GM21447 (cell line): ENCODE measurements around the gene ABHD3.
"Not testable (repeated sequence)": the region's sequence is repeated elsewhere in the genome, so short reads cannot be mapped to it uniquely, and the experiment has no call there.

Experiments used
- ATAC-seq: cut with Tn5 transposase; IDR thresholded peaks from one replicate; pipeline ENCODE4 v1.9.1; 2021; ENCODE audit not compliant: unreplicated experiment

ABHD3 gene

GRCh38 chr18:21652073-21652472, 52.5 kb downstream of the ABHD3 start:
- no peak for ATAC-seq

GRCh38 chr18:21650311-21650710, 54.3 kb downstream of the ABHD3 start:
- ATAC-seq = no peak

- not testable (repeated sequence) for ATAC-seq
Observed at GRCh38 chr18:21640375-21640774, 64.2 kb downstream of the ABHD3 start.

- no peak for ATAC-seq
Observed at GRCh38 chr18:21638822-21639221, 65.8 kb downstream of the ABHD3 start.

GRCh38 chr18:21636769-21637168, 67.8 kb downstream of the ABHD3 start:
- ATAC-seq = no peak

- ATAC-seq = no peak
Observed at GRCh38 chr18:21634588-21635199, 69.9 kb downstream of the ABHD3 start.

GRCh38 chr18:21632393-21632792, 72.2 kb downstream of the ABHD3 start:
- no peak for ATAC-seq

GRCh38 chr18:21629089-21629832, 75.3 kb downstream of the ABHD3 start:
- peak; percentile 96 for ATAC-seq

- not testable (repeated sequence) for ATAC-seq
Observed at GRCh38 chr18:21621640-21622039, 82.9 kb downstream of the ABHD3 start.

- ATAC-seq = peak; percentile 97
Observed at GRCh38 chr18:21612125-21613039, 92.2 kb downstream of the ABHD3 start, which contains the start of gene SNRPD1. Gene SNRPD1, plus strand, starts transcription at chr18:21612314. Its CDS starts 116 bp downstream, at chr18:21612430.

GRCh38 chr18:21611401-21612124, 93.0 kb downstream of the ABHD3 start:
- not testable (repeated sequence) for ATAC-seq

- ATAC-seq = no peak
Observed at GRCh38 chr18:21605213-21605612, 99.4 kb downstream of the ABHD3 start.

- no peak for ATAC-seq
Observed at GRCh38 chr18:21604671-21605070, 99.9 kb downstream of the ABHD3 start.

GRCh38 chr18:21602299-21602587, 102.3 kb downstream of the ABHD3 start:
- ATAC-seq = no peak
